ENCODE measurements around the gene TMEM33.

DNA sequence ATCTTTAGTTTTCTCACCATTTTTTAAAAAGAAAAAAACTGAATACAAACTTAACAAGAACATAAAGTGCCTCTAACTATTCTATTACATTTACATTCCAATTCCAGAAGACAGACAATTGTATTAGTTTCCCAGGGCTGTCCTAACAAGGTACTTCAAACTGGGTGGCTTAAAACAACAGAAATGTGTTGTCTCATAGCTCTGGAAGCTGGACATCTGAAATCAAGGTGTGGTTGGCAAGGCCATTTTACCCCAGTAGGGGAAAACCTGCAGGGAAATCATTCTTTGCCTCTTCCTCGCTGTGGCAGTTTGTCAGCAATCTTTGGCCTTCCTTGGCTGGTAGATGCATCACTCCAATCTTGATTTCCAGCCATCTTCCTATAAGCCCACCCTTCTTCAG is 37.5 kb upstream of the TMEM33 start:
- no peak for TF ChIP-seq CTCF (IDR thresholded peaks at IDR 0.05)
- no peak for TF ChIP-seq POLR2AphosphoS5 (IDR thresholded peaks at IDR 0.05; ENCODE audit: insufficient read depth in 1 of 2, low read depth in 1 of 2)
- no peak for TF ChIP-seq POLR2A (IDR thresholded peaks at IDR 0.05)

Data from vagina (tissue), 2 donors.